ENCODE measurements around the gene NPR2. TPM values are rescaled to one million over a fixed set of nuclear protein-coding genes. Genes with fewer than 3 reads are reported as not detected.

The NPR2 gene
- polyA plus RNA-seq, 1 donor (not counting 4 experiments of a cell fraction or from before 2014, with no cell fraction given), result 5.0 TPM

DNA sequence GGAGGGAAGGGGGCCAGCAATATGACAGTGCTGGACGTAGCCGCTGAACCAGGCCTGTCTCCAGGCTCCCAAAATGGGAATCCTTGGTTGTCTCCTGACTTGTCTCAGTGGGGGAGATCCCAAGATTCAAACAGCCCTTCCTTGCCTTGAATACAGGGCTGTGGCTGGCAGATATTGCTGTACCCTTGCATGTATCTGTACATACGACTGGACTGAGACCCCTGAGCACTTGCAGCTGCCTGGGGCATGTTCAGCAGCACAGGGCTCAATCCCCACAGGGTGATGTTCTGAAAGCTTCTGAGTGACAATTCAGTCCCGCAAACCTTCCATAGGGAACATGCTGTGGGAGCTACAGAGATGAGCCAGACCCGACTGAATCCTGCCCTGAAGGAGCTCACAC lies 65.5 kb downstream of the NPR2 start:
- dilution Hi-C loops (cut with MboI; ENCODE audit: extremely low pct_ligation_motif_present, low sequenced_read_pairs), result no loop called here
- no peak overlapping the region for H3K27ac ChIP-seq (ENCODE audit: control insufficient read depth, insufficient read depth, low read length)
- H3K4me1 ChIP-seq (ENCODE audit: control insufficient read depth, extremely low read depth, insufficient read depth, low read length), result no peaks in the 10 kb centered on the region
- H3K9me1 ChIP-seq (ENCODE audit: control insufficient read depth, extremely low read depth, insufficient read depth, low read length), result no peaks in the 10 kb centered on the region
- TF ChIP-seq, protein P1, sequence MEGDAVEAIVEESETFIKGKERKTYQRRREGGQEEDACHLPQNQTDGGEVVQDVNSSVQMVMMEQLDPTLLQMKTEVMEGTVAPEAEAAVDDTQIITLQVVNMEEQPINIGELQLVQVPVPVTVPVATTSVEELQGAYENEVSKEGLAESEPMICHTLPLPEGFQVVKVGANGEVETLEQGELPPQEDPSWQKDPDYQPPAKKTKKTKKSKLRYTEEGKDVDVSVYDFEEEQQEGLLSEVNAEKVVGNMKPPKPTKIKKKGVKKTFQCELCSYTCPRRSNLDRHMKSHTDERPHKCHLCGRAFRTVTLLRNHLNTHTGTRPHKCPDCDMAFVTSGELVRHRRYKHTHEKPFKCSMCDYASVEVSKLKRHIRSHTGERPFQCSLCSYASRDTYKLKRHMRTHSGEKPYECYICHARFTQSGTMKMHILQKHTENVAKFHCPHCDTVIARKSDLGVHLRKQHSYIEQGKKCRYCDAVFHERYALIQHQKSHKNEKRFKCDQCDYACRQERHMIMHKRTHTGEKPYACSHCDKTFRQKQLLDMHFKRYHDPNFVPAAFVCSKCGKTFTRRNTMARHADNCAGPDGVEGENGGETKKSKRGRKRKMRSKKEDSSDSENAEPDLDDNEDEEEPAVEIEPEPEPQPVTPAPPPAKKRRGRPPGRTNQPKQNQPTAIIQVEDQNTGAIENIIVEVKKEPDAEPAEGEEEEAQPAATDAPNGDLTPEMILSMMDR (optimal IDR thresholded peaks at IDR 0.05 in 1 of 3, IDR thresholded peaks at IDR 0.05 in 1 of 3, conservative IDR thresholded peaks at IDR 0.05 in 1 of 3; ENCODE audit: extremely low read depth in 1 of 3, insufficient read depth in 2 of 3, low read length in 3 of 3), result no peak
- TF ChIP-seq EZH2 (IDR thresholded peaks at IDR 0.05; ENCODE audit: low read length), result no peak
- peaks cover 17% of the 10 kb centered on the region for H3K27me3 ChIP-seq (ENCODE audit: control insufficient read depth, extremely low read depth, insufficient read depth, low read length)
- FAIRE-seq, result no peak
- H3K4me3 ChIP-seq (ENCODE audit: control insufficient read depth in 2 of 3, extremely low read depth in 1 of 3, insufficient read depth in 2 of 3, low read depth in 1 of 3, low read length in 3 of 3), result no peak overlapping the region
- no peak overlapping the region for H3K4me2 ChIP-seq (ENCODE audit: control insufficient read depth, extremely low read depth, insufficient read depth, low read depth, low read length)
- H4K20me1 ChIP-seq (ENCODE audit: control insufficient read depth, extremely low read depth, insufficient read depth, low read length), result no peaks in the 10 kb centered on the region
- DNase-seq (ENCODE audit: low read depth, low spot score), result no peak
- H3K9ac ChIP-seq (ENCODE audit: control insufficient read depth, extremely low read depth, insufficient read depth, low read length), result no peak overlapping the region
- H2AFZ ChIP-seq (ENCODE audit: control insufficient read depth, low read length), result no peak overlapping the region
- H3K36me3 ChIP-seq (ENCODE audit: control insufficient read depth in 2 of 2, extremely low read depth in 1 of 2, insufficient read depth in 2 of 2, low read length in 2 of 2), result no peaks in the 10 kb centered on the region
- no peaks in the 10 kb centered on the region for H3K9me3 ChIP-seq (ENCODE audit: control insufficient read depth, low read depth, low read length)
- H3K79me2 ChIP-seq (ENCODE audit: control insufficient read depth, insufficient read depth, low read length), result no peaks in the 10 kb centered on the region

DNA sequence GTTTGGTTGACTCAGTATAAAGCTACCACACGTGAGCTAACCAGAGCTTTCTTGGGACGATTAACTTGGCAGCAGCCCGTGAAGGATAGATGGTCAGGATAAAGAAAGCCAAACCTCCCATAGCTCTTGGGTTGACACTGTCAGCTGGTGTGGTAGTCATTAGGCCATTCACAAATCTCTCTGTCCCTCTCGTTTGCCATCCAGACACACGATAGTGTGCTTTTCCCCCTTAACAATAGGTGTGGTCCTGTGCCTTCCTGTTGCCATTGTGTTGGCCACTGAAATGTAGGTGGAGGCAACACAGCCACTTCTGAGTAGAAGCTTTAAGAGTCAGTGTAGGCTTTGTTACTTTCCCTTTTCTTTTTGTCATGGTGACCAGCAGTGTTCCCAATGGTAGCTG lies 67.1 kb downstream of the NPR2 start:
- Histone ChIP-seq H3K4me1 (ENCODE audit: control insufficient read depth, extremely low read depth, insufficient read depth, low read length) (no peaks in the 10 kb centered on the region), H3K9me3 (ENCODE audit: control insufficient read depth, low read depth, low read length) (no peaks in the 10 kb centered on the region), H3K27ac (ENCODE audit: control insufficient read depth, insufficient read depth, low read length) (no peak overlapping the region), H3K9me1 (ENCODE audit: control insufficient read depth, extremely low read depth, insufficient read depth, low read length) (no peaks in the 10 kb centered on the region), H3K27me3 (ENCODE audit: control insufficient read depth, extremely low read depth, insufficient read depth, low read length) (peaks cover 17% of the 10 kb centered on the region), H3K9ac (ENCODE audit: control insufficient read depth, extremely low read depth, insufficient read depth, low read length) (no peak overlapping the region), H4K20me1 (ENCODE audit: control insufficient read depth, extremely low read depth, insufficient read depth, low read length) (no peaks in the 10 kb centered on the region), H2AFZ (ENCODE audit: control insufficient read depth, low read length) (no peak overlapping the region), H3K4me3 (ENCODE audit: control insufficient read depth in 2 of 3, extremely low read depth in 1 of 3, insufficient read depth in 2 of 3, low read depth in 1 of 3, low read length in 3 of 3) (no peak overlapping the region), H3K36me3 (ENCODE audit: control insufficient read depth in 2 of 2, extremely low read depth in 1 of 2, insufficient read depth in 2 of 2, low read length in 2 of 2) (no peaks in the 10 kb centered on the region), H3K4me2 (ENCODE audit: control insufficient read depth, extremely low read depth, insufficient read depth, low read depth, low read length) (no peak overlapping the region), H3K79me2 (ENCODE audit: control insufficient read depth, insufficient read depth, low read length) (no peaks in the 10 kb centered on the region)
- FAIRE-seq, result no peak
- no peak for TF ChIP-seq EZH2 (IDR thresholded peaks at IDR 0.05; ENCODE audit: low read length)
- TF ChIP-seq, protein P1 (optimal IDR thresholded peaks at IDR 0.05 in 1 of 3, IDR thresholded peaks at IDR 0.05 in 1 of 3, conservative IDR thresholded peaks at IDR 0.05 in 1 of 3; ENCODE audit: extremely low read depth in 1 of 3, insufficient read depth in 2 of 3, low read length in 3 of 3), result no peak
- no peak for DNase-seq (ENCODE audit: low read depth, low spot score)
- dilution Hi-C loops (cut with MboI; ENCODE audit: extremely low pct_ligation_motif_present, low sequenced_read_pairs), result no loop called here

Small RNAs within 50 kb of the gene (small RNA-seq; reads per million reads assigned to genes)
- gene HINT2 (ENCODE audit: insufficient read length in 3 of 3, low read depth in 3 of 3, low replicate concordance in 1 of 3), result 0 to 0.33 (median 0.25) reads per million in 3 experiments

Other genes starting within 250 kb of the NPR2 start
- gene TESK1, start 186.3 kb upstream of the NPR2 start, polyA plus RNA-seq, result 11.2 to 13.5 TPM (median 11.8 TPM) in 3 replicates
- 0.66 to 2.4 TPM (median 0.82 TPM) in 3 replicates for gene CD72, start 173.2 kb upstream of the NPR2 start, polyA plus RNA-seq
- not detected in 3 replicates for gene SIT1, start 140.7 kb upstream of the NPR2 start, polyA plus RNA-seq
- 21.6 to 91.8 TPM (median 40.5 TPM) in 3 replicates for gene RMRP, start 133.6 kb upstream of the NPR2 start, polyA plus RNA-seq
- gene CCDC107, start 133.3 kb upstream of the NPR2 start, polyA plus RNA-seq, result 10.5 to 14.3 TPM (median 14.1 TPM) in 3 replicates
- 0.88 to 3.3 TPM (median 2.4 TPM) in 3 replicates for gene ARHGEF39, start 126.4 kb upstream of the NPR2 start, polyA plus RNA-seq
- gene CA9, start 117.7 kb upstream of the NPR2 start, polyA plus RNA-seq, result 0.89 to 9.5 TPM (median 7.2 TPM) in 3 replicates
- gene TPM2, start 101.7 kb upstream of the NPR2 start, polyA plus RNA-seq, result 30.1 to 67.0 TPM (median 53.1 TPM) in 3 replicates
- gene TLN1, start 59.4 kb upstream of the NPR2 start, polyA plus RNA-seq, result 53.0 to 98.3 TPM (median 54.6 TPM) in 3 replicates
- 24.6 to 33.2 TPM (median 27.0 TPM) in 3 replicates for gene CREB3, start 58.9 kb upstream of the NPR2 start, polyA plus RNA-seq
- 28.7 to 42.2 TPM (median 31.7 TPM) in 3 replicates for gene GBA2, start 42.4 kb upstream of the NPR2 start, polyA plus RNA-seq
- gene RGP1, start 42.3 kb upstream of the NPR2 start, polyA plus RNA-seq, result 17.6 to 19.8 TPM (median 18.3 TPM) in 3 replicates
- gene MSMP, start 37.3 kb upstream of the NPR2 start, polyA plus RNA-seq, result not detected in 3 replicates
- gene SPAG8, start 20.7 kb downstream of the NPR2 start, polyA plus RNA-seq, result 0.06 to 0.13 TPM (median 0.08 TPM) in 3 replicates
- gene HINT2, start 23.5 kb downstream of the NPR2 start, polyA plus RNA-seq, result 11.6 to 16.6 TPM (median 16.6 TPM) in 3 replicates
- not detected in 3 replicates for gene FAM221B, start 37.1 kb downstream of the NPR2 start, polyA plus RNA-seq
- gene TMEM8B, start 37.6 kb downstream of the NPR2 start, polyA plus RNA-seq, result 1.3 to 2.0 TPM (median 2.0 TPM) in 3 replicates
- gene OR13J1, start 78.8 kb downstream of the NPR2 start, polyA plus RNA-seq, result not detected in 3 replicates
- not detected in 3 replicates for gene HRCT1, start 114.6 kb downstream of the NPR2 start, polyA plus RNA-seq
- not detected in 3 replicates for gene SPAAR, start 117.9 kb downstream of the NPR2 start, polyA plus RNA-seq
- not detected in 3 replicates for gene OR2S2, start 166.6 kb downstream of the NPR2 start, polyA plus RNA-seq
- gene RECK, start 245.3 kb downstream of the NPR2 start, polyA plus RNA-seq, result 3.3 to 4.6 TPM (median 4.0 TPM) in 3 replicates

All from keratinocyte (primary cell).